PC-9 (cell line): ENCODE measurements around the gene DDX28. TPM values are rescaled to one million over a fixed set of nuclear protein-coding genes. Genes with fewer than 3 reads are reported as not detected.

Experiments used
- BruUV-seq: library from RNA; stranded (reverse); fragments of 400-500 nt; replicated peaks from 2 replicates; lab custom pipeline; 2021; lab: Mats Ljungman, UMichigan
- CTCF ChIA-PET: fragments of 300-600 bp; sonication (Branson Sonifier 250); formaldehyde crosslinking; loops from one replicate; lab custom pipeline; 2022; ENCODE audit warnings: antibody characterized with exemption; lab: Charles Lee
- POLR2A ChIA-PET: fragments of 300-600 bp; sonication (Branson Sonifier 250); formaldehyde crosslinking; loops from one replicate; lab custom pipeline; 2022; ENCODE audit warnings: antibody characterized with exemption; ENCODE audit not compliant: unreplicated experiment; lab: Charles Lee
- DNase-seq, 2 experiments: peaks; one replicate each; pipeline versions ENCODE4 v3.0.0 to v3.0.0-alpha.2; 2015 to 2022; ENCODE audit warnings: mixed read lengths in 1 of 2
- H2AFZ ChIP-seq: fragments of 200-600 bp; sonication (generic); 2 replicates; pipeline ENCODE4 v1.8.1; 2017; ENCODE audit warnings: antibody characterized with exemption
- H3F3A ChIP-seq: fragments of 200-600 bp; sonication (generic); 2 replicates; pipeline ENCODE4 v1.8.1; 2017; ENCODE audit warnings: antibody characterized with exemption, mild to moderate bottlenecking, low read depth; ENCODE audit not compliant: insufficient read depth
- H3K27ac ChIP-seq: fragments of 200-600 bp; sonication (generic); 2 replicates; pipeline ENCODE4 v1.6.1; 2016; ENCODE audit warnings: mixed run types
- H3K27me3 ChIP-seq: fragments of 200-600 bp; sonication (generic); 2 replicates; pipeline ENCODE4 v1.6.1; 2016; ENCODE audit warnings: low read depth, mixed run types; ENCODE audit not compliant: insufficient read depth
- H3K36me3 ChIP-seq: fragments of 200-600 bp; sonication (generic); 2 replicates; pipeline ENCODE4 v1.6.1; 2016; ENCODE audit warnings: low read depth, mixed run types
- H3K4me1 ChIP-seq: fragments of 200-600 bp; sonication (generic); replicated peaks from 2 replicates; pipeline ENCODE4 v1.6.1; 2016; ENCODE audit warnings: mixed run types; ENCODE audit not compliant: insufficient read depth
- H3K4me2 ChIP-seq: fragments of 200-600 bp; sonication (generic); 2 replicates; pipeline ENCODE4 v1.6.1; 2017; ENCODE audit warnings: mixed run types
- H3K4me3 ChIP-seq: fragments of 200-600 bp; sonication (generic); 2 replicates; pipeline ENCODE4 v1.6.1; 2016; ENCODE audit warnings: mixed run types
- H3K79me2 ChIP-seq: fragments of 200-600 bp; sonication (generic); 2 replicates; pipeline ENCODE4 v1.6.1; 2017; ENCODE audit warnings: low read depth, mixed run types
- H3K9me2 ChIP-seq: fragments of 200-600 bp; sonication (generic); 2 replicates; pipeline ENCODE4 v1.8.1; 2017; ENCODE audit warnings: mild to moderate bottlenecking; ENCODE audit not compliant: insufficient read depth
- H3K9me3 ChIP-seq: fragments of 200-600 bp; sonication (generic); 2 replicates; pipeline ENCODE4 v1.8.1; 2016; ENCODE audit warnings: low read depth; ENCODE audit not compliant: insufficient read depth
- H4K20me1 ChIP-seq: fragments of 200-600 bp; sonication (generic); 2 replicates; pipeline ENCODE4 v1.8.1; 2017; ENCODE audit not compliant: insufficient read depth
- EZH2 ChIP-seq: fragments of 200-600 bp; sonication (generic); IDR thresholded peaks from 2 replicates; pipeline ENCODE4 v1.8.0; 2017; ENCODE audit warnings: antibody characterized with exemption, low read depth
- intact Hi-C: fragments of 100-400 bp; cut with micrococcal nuclease; formaldehyde crosslinking; loops from one replicate; pipeline ENCODE4 v1.10.0; 2022; ENCODE audit not compliant: unreplicated experiment
- total RNA-seq: library from RNA; stranded (reverse); gene quantifications from 2 replicates; pipeline ENCODE4 v1.2.3, GENCODE V29; 2021
- TF ChIP-seq, protein P1 (sequence below): fragments of 200-600 bp; sonication (generic); conservative IDR thresholded peaks from 2 replicates; pipeline ENCODE4 v1.6.1; 2017; ENCODE audit warnings: mixed run types, antibody characterized with exemption, mild to moderate bottlenecking, moderate library complexity

DDX28 gene
- total RNA-seq, 1 experiment from 2014 or later: 6.3 TPM

DNA sequence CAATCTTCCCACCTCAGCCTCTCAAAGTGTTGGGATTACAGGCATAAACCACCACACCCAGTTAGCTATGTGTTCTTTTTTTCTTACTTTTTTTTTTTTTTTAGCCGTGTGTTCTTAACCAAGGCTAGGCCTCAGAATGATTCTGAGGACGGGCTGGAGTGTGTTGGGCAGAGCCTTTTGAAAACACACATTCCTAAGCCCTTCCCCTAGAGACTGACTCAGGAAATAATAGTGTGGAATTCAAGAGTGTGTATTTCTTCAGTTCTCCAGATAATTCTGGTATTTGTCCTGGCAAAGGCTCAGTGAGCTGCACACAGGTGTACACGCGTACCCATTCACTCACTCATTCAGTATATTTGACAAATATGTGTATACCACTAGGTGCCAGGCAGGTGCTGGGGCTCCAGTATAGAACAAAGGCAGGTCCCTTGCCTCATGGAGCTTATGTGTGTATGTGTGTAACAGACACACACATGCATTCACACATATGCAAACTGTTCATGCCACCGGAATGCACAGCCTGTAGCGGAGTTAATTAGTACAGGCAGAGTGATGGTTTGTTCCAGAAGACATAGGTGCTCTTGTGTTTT is 42.8 kb upstream of the DDX28 start:
- peaks cover 13% of the 10 kb centered on the region; the same call in 1 of the 2 replicates for H3F3A ChIP-seq
- H3K36me3 ChIP-seq: no peaks in the 10 kb centered on the region
- DNase-seq: no peak
- no peak overlapping the region for H3K4me3 ChIP-seq
- POLR2A ChIA-PET: interaction anchor here (0.6 kb wide), 1 partner anchor 125 kb away, joined by 4 read pairs; no protein-coding TSS in a partner anchor
- BruUV-seq: no TSS peak
- CTCF ChIA-PET: interaction anchor here (0.6 to 0.7 kb wide), 4 partner anchors 21 to 481 kb away, joined by 3 to 10 read pairs (median 6); no protein-coding TSS in a partner anchor
- no peak overlapping the region for H3K4me2 ChIP-seq
- H3K27me3 ChIP-seq: no peaks in the 10 kb centered on the region
- H3K9me2 ChIP-seq: no peaks in the 10 kb centered on the region
- no peaks in the 10 kb centered on the region; the same call in 1 of the 2 replicates for H4K20me1 ChIP-seq
- no peaks in the 10 kb centered on the region for H3K79me2 ChIP-seq
- H3K4me1 ChIP-seq: no peaks in the 10 kb centered on the region
- intact Hi-C loops: no loop called here
- H2AFZ ChIP-seq: no peak overlapping the region
- H3K9me3 ChIP-seq: no peaks in the 10 kb centered on the region
- no peak overlapping the region for H3K27ac ChIP-seq
- TF ChIP-seq EZH2: no peak
- TF ChIP-seq, protein P1, sequence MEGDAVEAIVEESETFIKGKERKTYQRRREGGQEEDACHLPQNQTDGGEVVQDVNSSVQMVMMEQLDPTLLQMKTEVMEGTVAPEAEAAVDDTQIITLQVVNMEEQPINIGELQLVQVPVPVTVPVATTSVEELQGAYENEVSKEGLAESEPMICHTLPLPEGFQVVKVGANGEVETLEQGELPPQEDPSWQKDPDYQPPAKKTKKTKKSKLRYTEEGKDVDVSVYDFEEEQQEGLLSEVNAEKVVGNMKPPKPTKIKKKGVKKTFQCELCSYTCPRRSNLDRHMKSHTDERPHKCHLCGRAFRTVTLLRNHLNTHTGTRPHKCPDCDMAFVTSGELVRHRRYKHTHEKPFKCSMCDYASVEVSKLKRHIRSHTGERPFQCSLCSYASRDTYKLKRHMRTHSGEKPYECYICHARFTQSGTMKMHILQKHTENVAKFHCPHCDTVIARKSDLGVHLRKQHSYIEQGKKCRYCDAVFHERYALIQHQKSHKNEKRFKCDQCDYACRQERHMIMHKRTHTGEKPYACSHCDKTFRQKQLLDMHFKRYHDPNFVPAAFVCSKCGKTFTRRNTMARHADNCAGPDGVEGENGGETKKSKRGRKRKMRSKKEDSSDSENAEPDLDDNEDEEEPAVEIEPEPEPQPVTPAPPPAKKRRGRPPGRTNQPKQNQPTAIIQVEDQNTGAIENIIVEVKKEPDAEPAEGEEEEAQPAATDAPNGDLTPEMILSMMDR: no peak

DNA sequence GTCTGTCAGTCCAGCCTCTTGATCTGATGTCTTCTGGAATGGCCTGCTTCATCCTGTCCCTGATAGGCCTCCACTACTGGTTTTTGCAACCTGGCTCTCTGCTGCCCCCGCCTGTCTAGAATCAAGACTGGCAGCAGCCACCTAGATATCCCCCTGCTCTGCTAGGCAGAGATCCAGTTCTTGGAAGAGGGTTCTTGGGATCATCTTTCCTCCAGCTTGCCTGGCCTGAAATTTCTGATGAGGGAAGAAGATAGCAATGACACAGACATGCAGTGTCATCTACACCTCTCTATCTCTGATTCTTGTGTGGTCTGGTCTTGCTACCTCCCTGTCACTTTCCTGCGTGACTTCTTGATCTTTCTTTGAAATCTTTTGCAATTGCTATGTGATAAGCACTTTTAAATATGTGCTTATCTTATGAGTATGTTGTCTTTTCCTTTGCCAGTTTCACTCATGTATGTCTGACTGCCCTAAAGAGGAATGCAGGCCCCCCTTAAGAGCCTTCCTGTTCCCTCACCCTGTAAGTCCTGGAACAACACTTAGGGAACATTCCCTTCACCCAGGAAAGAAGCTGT is 41.8 kb upstream of the DDX28 start:
- no peak overlapping the region for H2AFZ ChIP-seq
- H3F3A ChIP-seq: peaks cover 13% of the 10 kb centered on the region; the same call in 1 of the 2 replicates
- peak in 1 of 2 experiments; percentile 60 for DNase-seq
- H3K36me3 ChIP-seq: no peaks in the 10 kb centered on the region
- no peaks in the 10 kb centered on the region for H3K27me3 ChIP-seq
- BruUV-seq: no TSS peak
- no peak overlapping the region for H3K4me2 ChIP-seq
- POLR2A ChIA-PET: interaction anchor here (0.6 kb wide), 1 partner anchor 124 kb away, joined by 4 read pairs; no protein-coding TSS in a partner anchor
- intact Hi-C loops: loop anchor here (1.0 kb wide), 1 partner anchor 164 kb away; no protein-coding TSS in a partner anchor
- H4K20me1 ChIP-seq: no peaks in the 10 kb centered on the region; the same call in 1 of the 2 replicates
- no peak overlapping the region for H3K27ac ChIP-seq
- H3K4me1 ChIP-seq: no peaks in the 10 kb centered on the region
- H3K4me3 ChIP-seq: no peak overlapping the region
- no peaks in the 10 kb centered on the region for H3K9me3 ChIP-seq
- no peaks in the 10 kb centered on the region for H3K9me2 ChIP-seq
- TF ChIP-seq, protein P1: peak; percentile 84
- no peak for TF ChIP-seq EZH2
- CTCF ChIA-PET: interaction anchor here (0.6 to 0.7 kb wide), 4 partner anchors 22 to 480 kb away, joined by 3 to 10 read pairs (median 6); no protein-coding TSS in a partner anchor
- no peaks in the 10 kb centered on the region for H3K79me2 ChIP-seq

DNA sequence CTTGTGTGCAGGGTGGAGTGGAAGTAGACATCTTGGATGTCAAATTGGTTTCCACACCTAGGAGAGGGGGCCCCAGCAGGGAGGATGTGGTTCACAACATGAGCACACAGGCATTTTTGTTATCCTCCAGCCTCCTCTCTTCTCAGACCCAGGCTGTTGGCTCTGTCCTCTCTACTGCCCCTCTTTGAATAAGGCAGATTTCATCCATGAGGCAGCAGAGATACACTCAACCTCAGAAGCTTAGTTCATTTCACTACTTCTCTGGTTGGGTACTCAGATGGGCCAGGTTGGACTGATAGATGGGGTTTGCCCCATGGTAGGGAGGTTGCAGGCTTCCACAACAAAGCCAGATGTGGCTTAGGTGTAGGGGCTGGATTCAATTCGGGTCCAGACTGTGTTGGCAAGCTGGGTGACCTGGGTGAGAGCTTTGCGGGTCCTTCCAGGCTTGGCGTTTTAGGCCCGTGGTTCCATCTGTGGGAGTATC is 39.9 kb upstream of the DDX28 start:
- no peaks in the 10 kb centered on the region for H3K36me3 ChIP-seq
- H3F3A ChIP-seq: peaks cover 13% of the 10 kb centered on the region; the same call in 1 of the 2 replicates
- no peaks in the 10 kb centered on the region for H3K9me2 ChIP-seq
- H2AFZ ChIP-seq: no peak overlapping the region
- TF ChIP-seq, protein P1: no peak
- no peak for DNase-seq
- no TSS peak for BruUV-seq
- H3K27me3 ChIP-seq: no peaks in the 10 kb centered on the region
- H4K20me1 ChIP-seq: no peaks in the 10 kb centered on the region; the same call in 1 of the 2 replicates
- no peaks in the 10 kb centered on the region for H3K4me1 ChIP-seq
- H3K9me3 ChIP-seq: no peaks in the 10 kb centered on the region
- ChIA-PET POLR2A (no interaction called here), CTCF (interaction anchor here (0.7 kb wide), 1 partner anchor 21 kb away, joined by 6 read pairs; no protein-coding TSS in a partner anchor)
- H3K27ac ChIP-seq: no peak overlapping the region
- no peak overlapping the region for H3K4me3 ChIP-seq
- no peak overlapping the region for H3K4me2 ChIP-seq
- H3K79me2 ChIP-seq: no peaks in the 10 kb centered on the region
- intact Hi-C loops: no loop called here
